K562 (cell line): ENCODE data around the gene DGAT2. TPM values are rescaled to one million over a fixed set of nuclear protein-coding genes. Genes with fewer than 3 reads are reported as not detected.

Source experiments
- ATAC-seq: fragments of 200-7000 bp; cut with Tn5 transposase; 3 replicates; pipeline ENCODE4 v1.9.1; 2020; ENCODE audit warnings: moderate library complexity
- BruUV-seq: library from RNA; stranded (reverse); fragments of 400-500 nt; replicated peaks from 2 replicates; lab custom pipeline; 2021; lab: Mats Ljungman, UMichigan
- CTCF ChIA-PET: fragments of 300-600 bp; formaldehyde crosslinking; extraction: SDS; loops from one replicate; lab custom pipeline; 2021; ENCODE audit warnings: low intra/inter-chr PET ratio; lab: Yijun Ruan, JAX
- POLR2A ChIA-PET: fragments of 300-600, 350-650 bp; sonication (Branson Sonifier 250); formaldehyde crosslinking; extraction: SDS; loops from one replicate; lab custom pipeline; 2021; ENCODE audit warnings: antibody characterized with exemption, inconsistent platforms; lab: Yijun Ruan, JAX
- DNase-seq, 4 experiments: peaks; one replicate each; pipeline versions ENCODE4 v3.0.0 to v3.0.0-alpha.2; 2011 to 2018; ENCODE audit warnings: low spot score in 3 of 4, mixed read lengths in 3 of 4; ENCODE audit errors: extremely low read depth in 1 of 4
- FAIRE-seq: peaks from 2 replicates; lab custom pipeline; 2011; peaks lifted over from hg19 to GRCh38; lab: Jason Lieb, UNC
- H2AFZ ChIP-seq: 2 replicates; pipeline ENCODE4 v1.6.0; 2011; ENCODE audit warnings: low read depth, low read length, control low read depth, inconsistent platforms
- H3K27ac ChIP-seq: fragments of 200-600 bp; 3 replicates; pipeline ENCODE4 v1.8.0; 2011; ENCODE audit warnings: low read depth, mild to moderate bottlenecking, control low read depth, inconsistent platforms, low read length, moderate library complexity, mixed read lengths; ENCODE audit errors: extremely low read depth
- H3K27me3 ChIP-seq, 2 experiments: fragments of 300-600 bp in 1 of 2; 2 replicates in 1 of 2; 3 replicates in 1 of 2; pipeline versions ENCODE4 v1.6.0 to v1.8.0; 2011; ENCODE audit warnings: inconsistent platforms in 2 of 2, low read length in 2 of 2, mild to moderate bottlenecking in 1 of 2, mixed read lengths in 1 of 2, moderate library complexity in 1 of 2; ENCODE audit not compliant: control insufficient read depth in 2 of 2, insufficient read depth in 2 of 2
- H3K36me3 ChIP-seq: fragments of 300-600 bp; 3 replicates; pipeline ENCODE4 v1.8.0; 2011; ENCODE audit warnings: mild to moderate bottlenecking, low read length, inconsistent platforms; ENCODE audit not compliant: control insufficient read depth, insufficient read depth
- H3K4me1 ChIP-seq, 2 experiments: fragments of 200-600 bp in 1 of 2; replicated peaks in 1 of 2; 2 replicates in 1 of 2; 3 replicates in 1 of 2; pipeline versions ENCODE4 v1.5.1 to v1.8.0; 2011; ENCODE audit warnings: inconsistent platforms in 2 of 2, low read length in 2 of 2, mild to moderate bottlenecking in 1 of 2, mixed read lengths in 1 of 2, moderate library complexity in 1 of 2; ENCODE audit not compliant: control insufficient read depth in 2 of 2, insufficient read depth in 2 of 2
- H3K4me2 ChIP-seq: 2 replicates; pipeline ENCODE4 v1.6.1; 2011; ENCODE audit warnings: low read length, control low read depth, inconsistent platforms, mixed read lengths; ENCODE audit not compliant: insufficient read depth
- H3K4me3 ChIP-seq: fragments of 200-600 bp; sonication (generic), shearing (Covaris generic); 2 replicates; pipeline ENCODE4 v1.5.1; 2016; ENCODE audit warnings: control low read depth, inconsistent platforms
- H3K79me2 ChIP-seq: fragments of 200-600 bp; 3 replicates; pipeline ENCODE4 v1.8.0; 2011; ENCODE audit warnings: low read length, inconsistent platforms; ENCODE audit not compliant: control insufficient read depth, insufficient read depth
- H3K9ac ChIP-seq, 2 experiments: 2 replicates each; pipeline versions ENCODE4 v1.6.0 to v1.6.1; 2011; ENCODE audit warnings: low read depth in 2 of 2, low read length in 2 of 2, control low read depth in 1 of 2, inconsistent platforms in 1 of 2, mild to moderate bottlenecking in 1 of 2, mixed read lengths in 1 of 2; ENCODE audit not compliant: insufficient read depth in 1 of 2
- H3K9me1 ChIP-seq: one replicate; pipeline ENCODE4 v1.6.0; 2011; ENCODE audit warnings: inconsistent platforms, mild to moderate bottlenecking, low read length, moderate library complexity; ENCODE audit not compliant: control insufficient read depth, insufficient read depth
- H3K9me3 ChIP-seq: replicated peaks from 2 replicates; pipeline ENCODE4 v1.5.1; 2011; ENCODE audit warnings: low read depth, low read length, inconsistent platforms; ENCODE audit not compliant: control insufficient read depth, insufficient read depth
- H4K20me1 ChIP-seq: replicated peaks from 2 replicates; pipeline ENCODE4 v1.6.1; 2011; ENCODE audit warnings: low read length, inconsistent platforms, mixed read lengths; ENCODE audit not compliant: control insufficient read depth, insufficient read depth
- CREB3L1 ChIP-seq: fragments of 450-650 bp; IDR thresholded peaks from 2 replicates; pipeline ENCODE4 v1.6.1; 2014; ENCODE audit warnings: low read depth, mild to moderate bottlenecking, moderate library complexity, borderline replicate concordance
- DPF2 ChIP-seq: fragments of 450-650 bp; IDR thresholded peaks from 2 replicates; pipeline ENCODE4 v1.6.1; 2016
- FOSL1 ChIP-seq: fragments of 200-800 bp; sonication (Bioruptor generic); conservative IDR thresholded peaks from 2 replicates; pipeline ENCODE4 v1.6.1; 2016; ENCODE audit warnings: missing genetic modification characterization, missing compliant biosample characterization
- FOXA3 ChIP-seq, 2 experiments: fragments of 450-650 bp in 1 of 2; sonication (generic) in 1 of 2; formaldehyde crosslinking; IDR thresholded peaks in 1 of 2; conservative IDR thresholded peaks in 1 of 2; 2 replicates each; pipeline versions ENCODE4 v1.4.0 to v1.8.0; 2020 to 2022; ENCODE audit warnings: mild to moderate bottlenecking in 2 of 2, missing genetic modification reagents in 1 of 2
- GATA2 ChIP-seq: sonication (generic); formaldehyde crosslinking; IDR thresholded peaks from 2 replicates; pipeline ENCODE4 v1.4.0; 2020; ENCODE audit warnings: mild to moderate bottlenecking, missing genetic modification reagents
- GTF2A2 ChIP-seq: IDR thresholded peaks from 2 replicates; pipeline ENCODE4 v1.6.1; 2016; ENCODE audit warnings: mild to moderate bottlenecking, missing genetic modification characterization, missing compliant biosample characterization
- HNRNPH1 ChIP-seq: fragments of 200-400 bp; formaldehyde crosslinking; optimal IDR thresholded peaks from 2 replicates; pipeline ENCODE3; 2017; ENCODE audit warnings: low read depth, mild to moderate bottlenecking, low read length, moderate library complexity
- JUN ChIP-seq, 2 experiments: sonication (generic) in 1 of 2; formaldehyde crosslinking in 1 of 2; IDR thresholded peaks; 2 replicates each; pipeline versions ENCODE4 v1.6.1 to v1.8.0; 2012 to 2022; ENCODE audit warnings: borderline replicate concordance in 2 of 2, mild to moderate bottlenecking in 2 of 2, improper control_type of control experiment in 1 of 2, low read depth in 1 of 2, low read length in 1 of 2, missing genetic modification reagents in 1 of 2
- LCOR ChIP-seq: sonication (generic); formaldehyde crosslinking; IDR thresholded peaks from 2 replicates; pipeline ENCODE4 v1.8.0; 2022; ENCODE audit warnings: mild to moderate bottlenecking, missing genetic modification reagents
- MTA1 ChIP-seq: fragments of 450-650 bp; IDR thresholded peaks from 2 replicates; pipeline ENCODE4 v1.6.1; 2017; ENCODE audit warnings: borderline replicate concordance
- RBM25 ChIP-seq: fragments of 200-400 bp; formaldehyde crosslinking; IDR thresholded peaks from 2 replicates; pipeline ENCODE4 v1.6.1; 2018; ENCODE audit warnings: low read length, low read depth, moderate library complexity; ENCODE audit not compliant: severe bottlenecking
- RCOR1 ChIP-seq, 2 experiments: IDR thresholded peaks; 2 replicates each; pipeline ENCODE4 v1.6.1; 2012; ENCODE audit warnings: low read depth in 2 of 2, low read length in 2 of 2, borderline replicate concordance in 1 of 2, improper control_type of control experiment in 1 of 2
- SMAD3 ChIP-seq: fragments of 450-650 bp; formaldehyde crosslinking; conservative IDR thresholded peaks from 2 replicates; pipeline ENCODE4 v1.4.0; 2020; ENCODE audit warnings: mild to moderate bottlenecking
- SMARCE1 ChIP-seq: fragments of 450-650 bp; IDR thresholded peaks from 2 replicates; pipeline ENCODE4 v1.7.1; 2016; ENCODE audit warnings: mild to moderate bottlenecking
- TARDBP ChIP-seq: fragments of 450-650 bp; IDR thresholded peaks from 2 replicates; pipeline ENCODE4 v1.6.1; 2016
- ZNF384 ChIP-seq: IDR thresholded peaks from 2 replicates; pipeline ENCODE4 v1.6.1; 2012; ENCODE audit warnings: low read depth, low read length, improper control_type of control experiment
- ZNF436 ChIP-seq: fragments of 250-450, 450-650 bp; sonication (Bioruptor Pico); formaldehyde crosslinking; IDR thresholded peaks from 2 replicates; pipeline ENCODE4 v1.7.0; 2020; ENCODE audit warnings: mild to moderate bottlenecking
- ZNF592 ChIP-seq: fragments of 450-650 bp; IDR thresholded peaks from 2 replicates; pipeline ENCODE4 v1.6.1; 2017; ENCODE audit warnings: antibody characterized with exemption, mild to moderate bottlenecking
- WGBS: fragments of 100-300 bp; shearing (Covaris generic); methylation state at CpG from one replicate; pipeline ENCODE4 v1.1.6; 2016; ENCODE audit warnings: low coverage, mixed read lengths; ENCODE audit not compliant: insufficient coverage; ENCODE audit errors: missing lambda C conversion rate; 5-methylcytosine and 5-hydroxymethylcytosine counted together
- in situ Hi-C: fragments of 300-500 bp; cut with MboI; formaldehyde crosslinking; loops from 4 replicates; pipeline ENCODE4 v1.15.0; 2018; ENCODE audit warnings: inconsistent platforms, mixed read lengths
- intact Hi-C: fragments of 100-400 bp; cut with micrococcal nuclease; formaldehyde crosslinking; loops from 2 replicates; pipeline ENCODE4 v1.14.2; 2022
- polyA plus RNA-seq, 8 experiments: library from polyadenylated mRNA; depleted of rRNA in 4 of 8; stranded (reverse) in 5 of 8; unstranded in 3 of 8; fragments of >200 nt; fragmentation: Nextera tagmentation in 2 of 8; fragmentation: Illumina TruSeq in 1 of 8; extraction: Ambion mirVana in 2 of 8; extraction: Trizol in 1 of 8; gene quantifications; 2 replicates each; pipeline versions ENCODE4 v1.2.1 to v1.2.3, GENCODE V29; 2011 to 2014; ENCODE audit warnings: inconsistent platforms in 1 of 8, missing spikeins in 1 of 8
- total RNA-seq, 7 experiments: library from RNA; depleted of rRNA in 6 of 7; stranded (reverse); fragments of >200 nt in 6 of 7; fragmentation: Illumina TruSeq in 2 of 7; extraction: Trizol in 2 of 7; gene quantifications; 2 replicates each; pipeline versions ENCODE4 v1.2.1 to v1.2.3, GENCODE V29; 2011 to 2021; ENCODE audit warnings: low replicate concordance in 1 of 7

The DGAT2 gene
- total and polyA plus RNA-seq, 9 of the 15 experiments (the other 6 are each of a cell fraction or from before 2014, with no cell fraction given), result 0.68 to 2.8 (median 1.8) TPM

- Histone ChIP-seq H3K4me2 (peak overlapping the region; percentile 84; the same call in 1 of the 2 replicates), H3K4me3 (no peak overlapping the region), H3K9me3 (no peaks in the 10 kb centered on the region), H3K36me3 (no peaks in the 10 kb centered on the region), H4K20me1 (no peaks in the 10 kb centered on the region; the same call in 1 of the 2 replicates), H3K27me3 (no peaks in the 10 kb centered on the region), H2AFZ (peak overlapping the region; percentile 98), H3K79me2 (peaks cover 36% of the 10 kb centered on the region), H3K4me1 (peaks cover 14 to 28% of the 10 kb centered on the region in 2 experiments), H3K9ac (peak overlapping the region; percentile 31 to 75; a peak in 2 of 4 replicates), H3K9me1 (no peaks in the 10 kb centered on the region), H3K27ac (peak overlapping the region; percentile 79; the same call in 1 of the 3 replicates)
- CTCF ChIA-PET, result no interaction called here
- POLR2A ChIA-PET, result interaction anchor here (0.7 to 2.7 kb wide), 4 partner anchors 10 to 831 kb away, joined by 3 to 11 read pairs (median 4); no protein-coding TSS in a partner anchor
- BruUV-seq, result no TSS peak
- ATAC-seq (no peak), DNase-seq (peak in 1 of 4 experiments; percentile 26), FAIRE-seq (no peak)
- intact Hi-C loops (no loop called here), in situ Hi-C loops (no loop called here)
- WGBS, result 43% methylated on average over 1 of the region's 1 CpG
- TF ChIP-seq RCOR1 (IDR thresholded peaks at IDR 0.05; ENCODE audit: borderline replicate concordance in 1 of 2, low read depth in 2 of 2, low read length in 2 of 2) (peak in 1 of 2 experiments; percentile 74; a peak in 2 of 4 replicates), HNRNPH1 (no peak), CREB3L1 (no peak), GATA2 (CRISPR knock-in tag) (peak; percentile 72), FOSL1 (peak; percentile 91), DPF2 (peak; percentile 78), JUN (IDR thresholded peaks at IDR 0.05; ENCODE audit: borderline replicate concordance, low read depth, low read length) (peak; percentile 82; the same call in 1 of the 2 replicates), JUN (CRISPR knock-in tag; IDR thresholded peaks at IDR 0.05; ENCODE audit: borderline replicate concordance) (no peak), RBM25 (peak; percentile 95), FOXA3 (CRISPR knock-in tag; conservative IDR thresholded peaks at IDR 0.05 in 1 of 2, IDR thresholded peaks at IDR 0.05 in 1 of 2) (peak in 1 of 2 experiments; percentile 36; a peak in 1 of 4 replicates), TARDBP (0 out of 2 replicates have a peak, but pooled peaks have one; percentile 35), ZNF384 (peak; percentile 87), SMARCE1 (peak; percentile 84), ZNF436 (CRISPR knock-in tag) (peak; percentile 94), ZNF592 (no peak), MTA1 (peak; percentile 44; the same call in 1 of the 2 replicates), LCOR (CRISPR knock-in tag) (0 out of 2 replicates have a peak, but pooled peaks have one; percentile 9), SMAD3 (CRISPR knock-in tag) (no peak), GTF2A2 (tag) (no peak)
Observed at GRCh38 chr11:75813622-75814039, 45.1 kb downstream of the DGAT2 start.
